Measurements from ENCODE around the gene CDK5R1.

The CDK5R1 gene

DNA sequence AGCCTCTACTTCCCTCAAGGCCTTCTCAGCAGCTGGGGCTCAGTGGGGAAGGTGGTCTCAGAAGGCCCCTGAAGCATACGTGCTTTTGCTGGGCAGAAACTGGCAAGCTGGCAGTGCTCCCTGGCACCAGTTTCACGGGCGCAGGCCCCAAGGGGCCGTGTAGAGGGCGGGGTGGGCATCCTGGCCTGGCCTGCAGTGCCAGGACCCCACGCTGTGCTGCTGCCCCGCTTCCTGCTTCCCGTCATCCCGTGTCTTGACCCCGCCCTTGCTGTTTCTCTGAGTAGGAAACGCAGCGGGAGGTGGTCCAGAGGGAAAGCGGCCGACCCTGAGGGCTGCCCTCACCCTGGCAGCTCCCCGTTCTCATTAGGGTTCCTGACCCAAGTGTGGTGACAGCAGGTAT lies 6.8 kb downstream of the CDK5R1 start:
- TF ChIP-seq CTCF (IDR thresholded peaks at IDR 0.05; ENCODE audit: low read depth, low read length), result no peak
- no peak for DNase-seq (ENCODE audit: extremely low read depth, low read depth)

GRCh38 chr17:32493976-32494513 lies 7.3 kb downstream of the CDK5R1 start:
- no peak for TF ChIP-seq CTCF (IDR thresholded peaks at IDR 0.05; ENCODE audit: low read depth, low read length)
- DNase-seq (ENCODE audit: extremely low read depth, low read depth), result no peak

DNA sequence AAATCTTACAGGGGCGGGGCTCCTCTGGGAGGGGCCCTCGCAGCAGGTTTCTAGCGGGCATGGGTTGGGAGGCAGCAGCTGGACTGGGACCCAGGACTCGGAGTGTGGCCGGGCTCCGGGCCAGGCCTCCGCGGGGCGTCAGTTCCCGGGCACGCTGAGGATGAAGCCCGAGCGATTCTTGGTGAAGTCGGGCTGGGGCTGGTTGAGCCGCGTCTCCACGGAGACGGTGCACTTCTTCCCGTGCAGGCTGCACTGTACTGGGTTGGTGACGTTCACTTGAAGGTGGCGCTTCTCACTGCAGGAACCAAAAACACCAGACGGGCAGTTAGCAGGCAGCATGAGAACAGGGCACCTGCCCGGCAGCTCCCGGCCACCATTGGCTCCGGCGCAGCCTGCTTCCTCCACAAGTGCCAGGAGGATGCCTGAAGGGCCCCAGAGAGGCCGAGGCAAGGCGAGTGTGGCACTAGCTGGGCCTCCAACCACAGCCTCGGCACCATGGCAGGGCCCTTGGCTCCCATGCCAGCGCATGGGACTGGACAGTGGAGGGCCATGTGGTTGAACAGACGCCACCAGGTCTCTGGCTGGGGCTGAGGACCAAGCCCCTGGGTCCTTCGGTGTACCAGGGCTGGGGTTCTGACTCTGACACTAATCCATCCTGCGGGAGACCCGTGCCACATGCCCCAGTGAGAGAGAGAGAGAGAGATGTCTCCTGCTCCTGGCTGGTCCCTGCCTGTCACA lies 8.0 kb downstream of the CDK5R1 start:
- no peak for TF ChIP-seq CTCF (IDR thresholded peaks at IDR 0.05; ENCODE audit: low read depth, low read length)
- DNase-seq (ENCODE audit: extremely low read depth, low read depth), result no peak

DNA sequence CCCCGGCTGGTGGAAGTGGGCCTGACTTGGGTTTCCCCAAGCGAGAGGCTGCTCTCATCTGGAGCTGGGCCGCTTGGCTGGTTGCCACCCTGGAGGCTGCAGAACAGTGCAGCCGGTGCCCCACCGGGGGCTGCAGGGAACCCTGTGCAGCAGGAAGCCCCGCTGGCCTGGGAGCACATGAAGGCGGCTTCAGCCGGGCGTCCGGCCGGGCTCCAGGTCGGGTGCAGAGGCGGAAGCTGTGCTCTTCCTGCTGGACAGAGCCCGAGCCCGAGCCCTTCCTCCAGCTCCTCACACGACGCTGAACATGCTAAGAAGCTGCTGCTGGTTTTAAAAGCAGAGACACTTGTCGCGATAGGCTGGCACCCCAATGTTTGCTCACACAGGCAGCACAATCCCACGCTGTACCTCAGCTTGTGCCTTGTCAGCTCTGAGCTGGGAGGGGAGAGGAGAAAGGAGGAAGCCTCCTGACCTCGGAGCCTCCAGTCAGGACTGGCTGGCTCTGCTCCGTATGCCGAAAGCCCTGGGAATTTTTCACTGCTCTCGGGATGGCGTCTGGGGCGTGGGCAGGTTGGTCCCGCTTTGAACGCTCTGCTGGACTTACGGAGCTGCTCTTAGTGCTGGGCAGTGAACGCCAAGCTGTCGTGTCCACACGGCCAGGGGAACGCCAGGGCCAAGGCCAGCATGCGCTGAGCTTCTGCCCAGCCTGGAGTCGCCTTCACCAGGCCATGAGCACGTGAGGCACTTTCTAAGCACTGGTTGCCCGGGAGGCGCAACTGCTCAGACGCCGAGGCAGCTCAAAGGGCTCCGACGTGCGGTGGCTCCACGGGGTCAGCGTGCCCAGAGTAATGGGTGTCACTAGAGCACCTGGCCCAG lies 8.8 kb downstream of the CDK5R1 start:
- DNase-seq (ENCODE audit: extremely low read depth, low read depth), result no peak
- no peak for TF ChIP-seq CTCF (IDR thresholded peaks at IDR 0.05; ENCODE audit: low read depth, low read length)

GRCh38 chr17:32496395-32497073 lies 9.7 kb downstream of the CDK5R1 start:
- no peak for DNase-seq (ENCODE audit: extremely low read depth, low read depth)
- no peak for TF ChIP-seq CTCF (IDR thresholded peaks at IDR 0.05; ENCODE audit: low read depth, low read length)

DNA sequence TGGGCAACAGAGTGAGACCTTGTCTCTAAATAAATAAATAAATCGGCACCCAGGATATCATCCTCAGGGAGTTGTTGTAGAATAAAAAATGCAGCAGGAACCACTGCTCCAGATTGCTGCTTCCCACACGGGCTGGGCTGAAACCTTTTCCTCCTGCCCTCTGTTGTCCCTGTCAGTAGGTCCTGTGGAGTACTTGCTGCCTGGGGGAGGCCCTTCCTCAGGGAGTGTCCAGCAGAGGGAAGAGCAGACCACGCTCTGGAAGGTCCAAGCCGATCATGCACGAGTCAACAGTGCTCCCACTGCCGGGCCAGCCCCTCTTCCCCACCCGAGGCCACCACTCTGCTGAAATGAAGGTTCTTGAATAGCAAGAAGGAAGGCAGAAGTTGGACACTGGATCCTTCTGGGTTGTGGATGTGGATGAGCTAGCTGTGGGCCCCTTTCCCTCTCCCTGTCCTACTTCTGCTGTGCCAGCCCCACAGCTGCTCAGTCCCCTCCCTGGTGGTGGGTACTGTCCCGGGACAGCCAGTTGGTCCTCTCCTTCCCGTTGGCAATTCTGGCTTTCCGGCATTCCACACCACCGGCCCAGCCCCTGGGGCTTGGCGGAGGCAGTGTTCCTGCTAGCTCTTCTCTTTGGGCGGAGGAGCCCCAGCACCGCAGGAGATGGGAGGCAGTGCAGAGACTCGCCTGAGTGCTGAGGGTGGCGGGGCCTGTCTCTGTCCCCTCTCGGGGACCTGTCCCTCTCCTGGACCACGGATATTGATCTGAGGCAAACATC lies 10.8 kb downstream of the CDK5R1 start:
- DNase-seq (ENCODE audit: extremely low read depth, low read depth), result no peak
- TF ChIP-seq CTCF (IDR thresholded peaks at IDR 0.05; ENCODE audit: low read depth, low read length), result no peak

Data from AG09319 (cell line).